H1 (cell line): ENCODE measurements around the gene MAP3K3. TPM values are rescaled to one million over a fixed set of nuclear protein-coding genes. Genes with fewer than 3 reads are reported as not detected.

Source experiments
- ATF2 ChIP-seq: IDR thresholded peaks from 2 replicates; pipeline ENCODE4 v1.6.1; 2012; ENCODE audit warnings: low read length, inconsistent platforms
- CHD2 ChIP-seq: IDR thresholded peaks from 2 replicates; pipeline ENCODE4 v1.6.1; 2012; ENCODE audit warnings: low read length, improper control_type of control experiment
- HDAC6 ChIP-seq: IDR thresholded peaks from one replicate; pipeline ENCODE4 v1.7.1; 2012; ENCODE audit warnings: low read depth, mild to moderate bottlenecking, inconsistent platforms, low read length, moderate library complexity
- RAD21 ChIP-seq, 2 experiments: IDR thresholded peaks in 1 of 2; conservative IDR thresholded peaks in 1 of 2; 2 replicates each; pipeline ENCODE4 v1.6.1; 2011; ENCODE audit warnings: low read depth in 2 of 2, low read length in 2 of 2, improper control_type of control experiment in 1 of 2, inconsistent platforms in 1 of 2, mild to moderate bottlenecking in 1 of 2, moderate library complexity in 1 of 2
- polyA plus RNA-seq, 7 experiments: library from polyadenylated mRNA; depleted of rRNA in 3 of 7; stranded (reverse) in 5 of 7; unstranded in 2 of 7; fragments of >200 nt in 5 of 7; fragments of 200-250 nt in 2 of 7; gene quantifications; 1 replicate in 5 of 7; 2 replicates in 1 of 7; 4 replicates in 1 of 7; pipeline versions ENCODE4 v1.2.1 to v1.2.3, GENCODE V29; 2011 to 2013; ENCODE audit warnings: missing spikeins in 2 of 7, mixed read lengths in 2 of 7
- total RNA-seq: library from RNA; stranded (reverse); fragmentation: NEBNext Ultra II Directional; extraction: Animal tissue kit (Norgen Biotek cat#: 25700); gene quantifications from 2 replicates; pipeline ENCODE4 v1.2.1, GENCODE V29; 2021
- TF ChIP-seq, protein P1 (sequence below): fragments of 300-600 bp; sonication (generic); IDR thresholded peaks from 2 replicates; pipeline ENCODE4 v1.7.1; 2012; ENCODE audit warnings: low read length, moderate library complexity, mild to moderate bottlenecking, inconsistent platforms; ENCODE audit not compliant: insufficient replicate concordance

Gene MAP3K3
- total and polyA plus RNA-seq, 2 of the 8 experiments (the other 6 are each of a cell fraction or from before 2014, with no cell fraction given): 10.3 to 21.0 TPM

GRCh38 chr17:63679214-63679613, 57.0 kb downstream of the MAP3K3 start (continued):
- TF ChIP-seq, protein P1, sequence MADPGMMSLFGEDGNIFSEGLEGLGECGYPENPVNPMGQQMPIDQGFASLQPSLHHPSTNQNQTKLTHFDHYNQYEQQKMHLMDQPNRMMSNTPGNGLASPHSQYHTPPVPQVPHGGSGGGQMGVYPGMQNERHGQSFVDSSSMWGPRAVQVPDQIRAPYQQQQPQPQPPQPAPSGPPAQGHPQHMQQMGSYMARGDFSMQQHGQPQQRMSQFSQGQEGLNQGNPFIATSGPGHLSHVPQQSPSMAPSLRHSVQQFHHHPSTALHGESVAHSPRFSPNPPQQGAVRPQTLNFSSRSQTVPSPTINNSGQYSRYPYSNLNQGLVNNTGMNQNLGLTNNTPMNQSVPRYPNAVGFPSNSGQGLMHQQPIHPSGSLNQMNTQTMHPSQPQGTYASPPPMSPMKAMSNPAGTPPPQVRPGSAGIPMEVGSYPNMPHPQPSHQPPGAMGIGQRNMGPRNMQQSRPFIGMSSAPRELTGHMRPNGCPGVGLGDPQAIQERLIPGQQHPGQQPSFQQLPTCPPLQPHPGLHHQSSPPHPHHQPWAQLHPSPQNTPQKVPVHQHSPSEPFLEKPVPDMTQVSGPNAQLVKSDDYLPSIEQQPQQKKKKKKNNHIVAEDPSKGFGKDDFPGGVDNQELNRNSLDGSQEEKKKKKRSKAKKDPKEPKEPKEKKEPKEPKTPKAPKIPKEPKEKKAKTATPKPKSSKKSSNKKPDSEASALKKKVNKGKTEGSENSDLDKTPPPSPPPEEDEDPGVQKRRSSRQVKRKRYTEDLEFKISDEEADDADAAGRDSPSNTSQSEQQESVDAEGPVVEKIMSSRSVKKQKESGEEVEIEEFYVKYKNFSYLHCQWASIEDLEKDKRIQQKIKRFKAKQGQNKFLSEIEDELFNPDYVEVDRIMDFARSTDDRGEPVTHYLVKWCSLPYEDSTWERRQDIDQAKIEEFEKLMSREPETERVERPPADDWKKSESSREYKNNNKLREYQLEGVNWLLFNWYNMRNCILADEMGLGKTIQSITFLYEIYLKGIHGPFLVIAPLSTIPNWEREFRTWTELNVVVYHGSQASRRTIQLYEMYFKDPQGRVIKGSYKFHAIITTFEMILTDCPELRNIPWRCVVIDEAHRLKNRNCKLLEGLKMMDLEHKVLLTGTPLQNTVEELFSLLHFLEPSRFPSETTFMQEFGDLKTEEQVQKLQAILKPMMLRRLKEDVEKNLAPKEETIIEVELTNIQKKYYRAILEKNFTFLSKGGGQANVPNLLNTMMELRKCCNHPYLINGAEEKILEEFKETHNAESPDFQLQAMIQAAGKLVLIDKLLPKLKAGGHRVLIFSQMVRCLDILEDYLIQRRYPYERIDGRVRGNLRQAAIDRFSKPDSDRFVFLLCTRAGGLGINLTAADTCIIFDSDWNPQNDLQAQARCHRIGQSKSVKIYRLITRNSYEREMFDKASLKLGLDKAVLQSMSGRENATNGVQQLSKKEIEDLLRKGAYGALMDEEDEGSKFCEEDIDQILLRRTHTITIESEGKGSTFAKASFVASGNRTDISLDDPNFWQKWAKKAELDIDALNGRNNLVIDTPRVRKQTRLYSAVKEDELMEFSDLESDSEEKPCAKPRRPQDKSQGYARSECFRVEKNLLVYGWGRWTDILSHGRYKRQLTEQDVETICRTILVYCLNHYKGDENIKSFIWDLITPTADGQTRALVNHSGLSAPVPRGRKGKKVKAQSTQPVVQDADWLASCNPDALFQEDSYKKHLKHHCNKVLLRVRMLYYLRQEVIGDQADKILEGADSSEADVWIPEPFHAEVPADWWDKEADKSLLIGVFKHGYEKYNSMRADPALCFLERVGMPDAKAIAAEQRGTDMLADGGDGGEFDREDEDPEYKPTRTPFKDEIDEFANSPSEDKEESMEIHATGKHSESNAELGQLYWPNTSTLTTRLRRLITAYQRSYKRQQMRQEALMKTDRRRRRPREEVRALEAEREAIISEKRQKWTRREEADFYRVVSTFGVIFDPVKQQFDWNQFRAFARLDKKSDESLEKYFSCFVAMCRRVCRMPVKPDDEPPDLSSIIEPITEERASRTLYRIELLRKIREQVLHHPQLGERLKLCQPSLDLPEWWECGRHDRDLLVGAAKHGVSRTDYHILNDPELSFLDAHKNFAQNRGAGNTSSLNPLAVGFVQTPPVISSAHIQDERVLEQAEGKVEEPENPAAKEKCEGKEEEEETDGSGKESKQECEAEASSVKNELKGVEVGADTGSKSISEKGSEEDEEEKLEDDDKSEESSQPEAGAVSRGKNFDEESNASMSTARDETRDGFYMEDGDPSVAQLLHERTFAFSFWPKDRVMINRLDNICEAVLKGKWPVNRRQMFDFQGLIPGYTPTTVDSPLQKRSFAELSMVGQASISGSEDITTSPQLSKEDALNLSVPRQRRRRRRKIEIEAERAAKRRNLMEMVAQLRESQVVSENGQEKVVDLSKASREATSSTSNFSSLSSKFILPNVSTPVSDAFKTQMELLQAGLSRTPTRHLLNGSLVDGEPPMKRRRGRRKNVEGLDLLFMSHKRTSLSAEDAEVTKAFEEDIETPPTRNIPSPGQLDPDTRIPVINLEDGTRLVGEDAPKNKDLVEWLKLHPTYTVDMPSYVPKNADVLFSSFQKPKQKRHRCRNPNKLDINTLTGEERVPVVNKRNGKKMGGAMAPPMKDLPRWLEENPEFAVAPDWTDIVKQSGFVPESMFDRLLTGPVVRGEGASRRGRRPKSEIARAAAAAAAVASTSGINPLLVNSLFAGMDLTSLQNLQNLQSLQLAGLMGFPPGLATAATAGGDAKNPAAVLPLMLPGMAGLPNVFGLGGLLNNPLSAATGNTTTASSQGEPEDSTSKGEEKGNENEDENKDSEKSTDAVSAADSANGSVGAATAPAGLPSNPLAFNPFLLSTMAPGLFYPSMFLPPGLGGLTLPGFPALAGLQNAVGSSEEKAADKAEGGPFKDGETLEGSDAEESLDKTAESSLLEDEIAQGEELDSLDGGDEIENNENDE: no peak
- TF ChIP-seq RAD21 (IDR thresholded peaks at IDR 0.05 in 1 of 2, conservative IDR thresholded peaks at IDR 0.05 in 1 of 2; ENCODE audit: low read depth in 2 of 2, low read length in 2 of 2): peak; percentile 44 to 63
- no peak for TF ChIP-seq HDAC6
- TF ChIP-seq CHD2: no peak
- no peak for TF ChIP-seq ATF2
